AG04449 (cell line): ENCODE data around the gene PALM3.

Experiments
- CTCF ChIA-PET: fragments of 350-600 bp; formaldehyde crosslinking; extraction: SDS; loops from one replicate; lab custom pipeline; 2021; ENCODE audit warnings: antibody characterized with exemption; lab: Yijun Ruan, JAX
- POLR2A ChIA-PET: fragments of 400-600, 350-600 bp; formaldehyde crosslinking; extraction: SDS; loops from one replicate; lab custom pipeline; 2020; ENCODE audit warnings: antibody characterized with exemption, inconsistent platforms; lab: Yijun Ruan, JAX
- DNase-seq: peaks from one replicate; pipeline ENCODE4 v3.0.0-alpha.2; 2010; ENCODE audit warnings: low read depth, low spot score
- H3K4me3 ChIP-seq: 2 replicates; pipeline ENCODE4 v1.5.1; 2011; ENCODE audit warnings: low read depth, mild to moderate bottlenecking, control low read depth, low read length
- TF ChIP-seq, protein P1 (sequence below): IDR thresholded peaks from one replicate; pipeline ENCODE4 v1.5.1; 2011; ENCODE audit warnings: mild to moderate bottlenecking, moderate library complexity, low read length, control low read depth, inconsistent platforms; ENCODE audit not compliant: insufficient read depth; ENCODE audit errors: missing control alignments

Gene PALM3

DNA sequence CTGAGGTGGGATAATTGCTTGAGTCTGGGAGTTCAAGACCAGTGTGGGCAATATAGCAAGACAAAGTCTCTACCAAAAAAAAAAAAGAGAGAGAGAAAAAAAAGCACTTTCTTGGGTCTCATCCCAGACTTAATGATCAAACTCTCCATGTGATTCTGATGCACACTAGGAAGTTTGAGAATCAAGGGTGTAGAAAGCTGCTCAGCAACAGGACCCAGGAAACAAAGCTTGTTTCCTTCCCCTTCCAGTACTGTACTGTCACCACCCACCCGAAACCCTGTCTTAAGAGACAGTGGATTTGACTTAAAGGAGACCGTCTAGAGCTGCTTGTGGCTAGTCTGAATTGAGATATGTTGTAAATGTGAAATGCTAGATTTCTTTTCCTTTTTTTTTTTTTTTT is 16.5 kb upstream of the PALM3 start:
- H3K4me3 ChIP-seq, result no peak overlapping the region
- TF ChIP-seq, protein P1, sequence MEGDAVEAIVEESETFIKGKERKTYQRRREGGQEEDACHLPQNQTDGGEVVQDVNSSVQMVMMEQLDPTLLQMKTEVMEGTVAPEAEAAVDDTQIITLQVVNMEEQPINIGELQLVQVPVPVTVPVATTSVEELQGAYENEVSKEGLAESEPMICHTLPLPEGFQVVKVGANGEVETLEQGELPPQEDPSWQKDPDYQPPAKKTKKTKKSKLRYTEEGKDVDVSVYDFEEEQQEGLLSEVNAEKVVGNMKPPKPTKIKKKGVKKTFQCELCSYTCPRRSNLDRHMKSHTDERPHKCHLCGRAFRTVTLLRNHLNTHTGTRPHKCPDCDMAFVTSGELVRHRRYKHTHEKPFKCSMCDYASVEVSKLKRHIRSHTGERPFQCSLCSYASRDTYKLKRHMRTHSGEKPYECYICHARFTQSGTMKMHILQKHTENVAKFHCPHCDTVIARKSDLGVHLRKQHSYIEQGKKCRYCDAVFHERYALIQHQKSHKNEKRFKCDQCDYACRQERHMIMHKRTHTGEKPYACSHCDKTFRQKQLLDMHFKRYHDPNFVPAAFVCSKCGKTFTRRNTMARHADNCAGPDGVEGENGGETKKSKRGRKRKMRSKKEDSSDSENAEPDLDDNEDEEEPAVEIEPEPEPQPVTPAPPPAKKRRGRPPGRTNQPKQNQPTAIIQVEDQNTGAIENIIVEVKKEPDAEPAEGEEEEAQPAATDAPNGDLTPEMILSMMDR, result no peak
- DNase-seq, result no peak
- ChIA-PET CTCF (interaction anchor here (0.6 to 6.8 kb wide), 7 partner anchors 10 to 227 kb away, joined by 3 to 184 read pairs (median 3); partner anchors contain the start of genes NANOS3 and PODNL1), POLR2A (no interaction called here)

DNA sequence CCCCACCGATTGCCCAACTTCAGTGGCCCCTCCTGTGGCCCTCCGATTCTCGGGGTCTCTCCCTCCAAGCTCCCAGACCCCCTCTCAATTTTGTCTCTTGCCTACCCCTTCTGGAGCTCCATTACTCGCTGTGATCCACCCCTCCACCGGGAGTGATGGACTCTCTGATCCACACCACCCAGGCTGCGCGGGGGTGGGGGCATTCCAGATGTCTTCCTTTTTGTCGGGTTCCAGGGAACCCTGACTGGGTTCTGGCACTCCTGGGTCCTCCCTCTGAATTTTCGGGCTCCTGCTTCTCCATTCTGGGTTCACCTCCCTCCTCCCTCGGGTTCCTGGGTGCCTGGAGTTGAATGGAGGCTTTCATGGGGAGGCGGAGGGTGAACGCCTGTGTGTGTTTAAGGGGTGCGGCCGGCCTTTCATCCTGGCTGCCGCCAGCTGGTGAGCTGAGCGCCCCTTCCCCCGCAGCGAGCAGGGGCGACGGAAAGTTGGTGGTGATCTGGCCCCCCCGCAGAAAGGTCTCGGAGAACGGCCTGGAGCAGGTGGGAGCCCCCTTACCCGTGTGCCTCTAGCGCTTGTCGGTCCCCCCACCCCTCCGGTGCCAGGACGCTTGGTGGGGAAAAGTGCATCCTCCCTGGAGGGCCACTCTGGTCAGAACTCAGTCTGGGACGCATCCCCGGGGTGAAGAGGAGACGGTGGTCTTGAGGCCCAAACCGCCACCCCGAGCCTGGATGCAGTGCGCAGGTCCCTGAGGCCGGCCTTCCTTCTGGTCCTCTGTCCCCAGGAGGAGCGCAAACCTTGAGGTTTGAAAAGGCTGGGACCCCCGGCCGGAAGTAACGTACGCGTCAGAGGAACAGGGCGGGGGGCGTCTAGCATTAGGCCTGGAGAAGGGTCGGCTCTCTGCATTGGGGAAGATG is 12.3 kb upstream of the PALM3 start:
- ChIA-PET POLR2A (no interaction called here), CTCF (interaction anchor here (0.8 to 7.2 kb wide), 23 partner anchors 9 to 206 kb away, joined by 3 to 117 read pairs (median 5); partner anchors contain the start of genes ASF1B, IL27RA, PALM3 and PODNL1)

DNA sequence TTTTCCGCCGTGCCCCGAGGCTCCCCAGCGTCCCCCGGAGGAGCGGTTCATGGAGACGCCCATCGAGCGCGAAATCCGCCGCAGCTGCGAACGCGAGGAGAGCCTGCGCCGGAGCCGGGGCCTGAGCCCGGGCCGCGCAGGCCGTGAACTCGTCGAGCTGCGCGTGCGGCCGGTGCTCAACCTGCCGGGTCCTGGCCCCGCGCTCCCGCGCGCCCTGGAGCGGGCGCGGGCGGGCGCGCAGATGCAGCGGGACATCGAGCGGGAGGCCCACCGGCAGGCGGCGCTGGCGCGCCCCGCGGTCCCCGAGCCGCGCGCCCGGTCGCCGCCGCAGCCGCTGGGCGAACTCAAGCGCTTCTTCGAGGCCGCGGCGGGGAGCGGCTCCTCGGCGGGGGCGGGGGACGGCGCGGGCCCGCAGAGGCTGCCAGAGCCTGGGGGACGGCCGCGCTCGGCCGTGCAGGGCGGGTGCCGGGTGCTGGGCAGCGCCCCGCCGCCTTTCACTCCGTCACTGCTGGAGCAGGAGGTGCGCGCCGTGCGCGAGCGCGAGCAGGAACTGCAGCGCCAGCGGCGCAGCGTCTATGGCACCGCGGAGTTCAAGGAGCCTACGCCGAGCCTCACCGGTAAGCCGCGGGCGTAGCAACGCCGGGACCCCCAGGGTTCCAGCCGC is 11.5 kb upstream of the PALM3 start:
- no peak for DNase-seq
- TF ChIP-seq, protein P1, result peak; percentile 29
- CTCF ChIA-PET, result interaction anchor here (0.6 to 7.2 kb wide), 39 partner anchors 9 to 205 kb away, joined by 3 to 117 read pairs (median 4); partner anchors contain the start of genes ASF1B, IL27RA, NANOS3 and PALM3
- H3K4me3 ChIP-seq, result peak overlapping the region; percentile 68
- POLR2A ChIA-PET, result no interaction called here

More for the DNA sequence above, 12.3 kb upstream of the PALM3 start:
- H3K4me3 ChIP-seq, result peak overlapping the region; percentile 68
- TF ChIP-seq, protein P1, result no peak
- no peak for DNase-seq

DNA sequence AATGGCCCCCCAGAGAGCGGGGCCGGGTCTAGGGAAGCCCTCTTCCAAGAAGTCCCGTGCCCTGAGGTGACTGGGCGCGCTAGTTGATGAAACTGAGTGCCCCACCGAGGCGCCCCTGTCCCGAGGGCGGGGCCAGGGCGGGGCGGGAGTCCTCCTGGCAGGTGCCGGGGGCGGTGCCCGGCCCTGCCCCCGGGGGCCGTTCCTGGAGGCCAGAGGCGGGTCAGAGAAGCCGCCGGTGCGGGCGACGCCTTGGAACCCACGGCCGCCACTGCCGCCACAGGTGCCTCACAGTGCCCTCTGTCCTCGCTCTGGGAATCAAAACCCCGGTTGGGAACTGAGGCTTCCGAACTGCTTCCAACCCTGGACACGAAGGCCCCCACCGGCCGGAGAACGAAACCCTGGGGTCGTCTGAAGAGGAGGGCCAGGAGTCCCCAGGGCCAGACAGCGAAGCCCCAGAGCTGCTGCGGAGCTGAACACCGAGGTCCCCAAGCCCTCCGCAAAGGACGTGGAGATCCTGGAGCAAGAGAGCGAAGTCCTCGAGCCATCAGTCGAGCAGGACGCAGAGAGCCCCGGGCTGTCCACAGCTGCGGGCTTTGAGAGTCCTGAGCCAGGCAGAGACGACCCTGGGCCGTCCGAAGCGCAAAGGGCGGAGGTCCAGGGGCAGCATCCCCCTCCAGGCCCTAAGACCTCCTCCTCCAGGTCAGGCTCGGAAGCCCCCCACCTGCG is 10.8 kb upstream of the PALM3 start, which contains the start of gene MISP3:
MISP3 (plus strand) TSS at position 252 of the 726 bp plus-strand sequence. CDS start 524 bp downstream, outside the sequence.
- H3K4me3 ChIP-seq, result peak within 1 kb of the TSS; percentile 68
- TF ChIP-seq, protein P1, result no peak
- ChIA-PET CTCF (interaction anchor here (0.6 to 7.2 kb wide), 38 partner anchors 9 to 205 kb away, joined by 3 to 117 read pairs (median 4); partner anchors contain the start of genes ASF1B, IL27RA, NANOS3 and PALM3), POLR2A (interaction anchor here (0.6 kb wide), 1 partner anchor 393 kb away, joined by 5 read pairs; no protein-coding TSS in a partner anchor)
- DNase-seq, result no peak

DNA sequence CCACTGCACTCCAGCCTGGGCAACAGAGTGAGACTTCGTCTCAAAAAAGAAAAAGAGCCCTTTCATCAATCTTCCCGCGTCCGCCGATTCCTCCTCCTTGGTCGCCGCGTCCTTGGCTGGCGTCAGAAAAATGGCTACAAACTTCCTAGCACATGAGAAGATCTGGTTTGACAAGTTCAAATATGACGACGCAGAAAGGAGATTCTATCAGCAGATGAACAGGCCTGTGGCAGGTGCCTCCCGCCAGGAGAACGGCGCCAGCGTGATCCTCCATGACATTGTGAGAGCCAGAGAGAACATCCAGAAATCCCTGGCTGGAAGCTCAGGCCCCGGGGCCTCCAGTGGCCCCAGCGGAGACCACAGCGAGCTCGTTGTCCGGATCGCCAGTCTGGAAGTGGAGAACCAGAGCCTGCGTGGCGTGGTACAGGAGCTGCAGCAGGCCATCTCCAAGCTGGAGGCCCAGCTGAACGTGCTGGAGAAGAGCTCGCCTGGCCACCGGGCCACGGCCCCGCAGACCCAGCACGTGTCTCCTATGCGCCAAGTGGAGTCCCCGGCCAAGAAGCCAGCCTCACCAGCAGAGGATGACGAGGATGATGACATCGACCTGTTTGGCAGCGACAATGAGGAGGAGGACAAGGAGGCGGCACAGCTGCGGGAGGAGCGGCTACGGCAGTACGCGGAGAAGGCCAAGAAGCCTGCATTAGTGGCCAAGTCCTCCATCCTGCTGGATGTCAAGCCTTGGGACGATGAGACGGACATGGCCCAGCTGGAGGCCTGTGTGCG is 8.6 kb upstream of the PALM3 start:
- TF ChIP-seq, protein P1, result no peak
- H3K4me3 ChIP-seq, result no peak overlapping the region
- no peak for DNase-seq
- CTCF ChIA-PET, result interaction anchor here (1.0 to 7.2 kb wide), 7 partner anchors 12 to 189 kb away, joined by 3 to 117 read pairs (median 15); partner anchors contain the start of genes PALM3 and PODNL1
- POLR2A ChIA-PET, result no interaction called here
